HFF-Myc (cell line): Measurements from ENCODE around the gene CNNM1.

Experiments
- DNase-seq: peaks from one replicate; pipeline ENCODE4 v3.0.0-alpha.2; 2011; ENCODE audit warnings: low read depth; ENCODE audit errors: extremely low read depth
- H3K4me3 ChIP-seq: replicated peaks from 2 replicates; pipeline ENCODE4 v1.5.1; 2011; ENCODE audit warnings: low read depth, mild to moderate bottlenecking, control low read depth, low read length
- TF ChIP-seq, protein P1 (sequence below): IDR thresholded peaks from 2 replicates; pipeline ENCODE4 v1.5.1; 2012; ENCODE audit warnings: mild to moderate bottlenecking, low read depth, low read length, control low read depth; ENCODE audit errors: missing control alignments

Gene CNNM1

DNA sequence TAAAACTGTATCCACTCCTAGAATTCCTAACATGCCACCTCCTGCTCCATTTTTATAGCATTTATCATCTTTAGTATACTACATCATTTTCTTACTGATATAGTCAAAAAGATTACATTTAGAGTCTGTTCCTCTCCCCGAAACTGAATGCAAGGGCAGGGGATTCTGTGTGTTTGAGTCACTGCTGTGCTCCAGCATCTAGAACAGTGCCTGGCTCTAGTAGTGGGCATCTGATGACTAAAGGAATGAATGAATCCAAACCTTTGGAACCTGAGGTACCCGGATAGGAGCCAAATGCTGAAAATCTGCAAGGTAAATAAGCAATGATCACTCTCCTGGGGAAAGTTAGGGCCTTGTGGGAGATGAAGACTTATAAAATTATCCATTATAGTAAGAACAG is 82.4 kb downstream of the CNNM1 start:
- no peak for DNase-seq
- H3K4me3 ChIP-seq = no peak overlapping the region
- TF ChIP-seq, protein P1, sequence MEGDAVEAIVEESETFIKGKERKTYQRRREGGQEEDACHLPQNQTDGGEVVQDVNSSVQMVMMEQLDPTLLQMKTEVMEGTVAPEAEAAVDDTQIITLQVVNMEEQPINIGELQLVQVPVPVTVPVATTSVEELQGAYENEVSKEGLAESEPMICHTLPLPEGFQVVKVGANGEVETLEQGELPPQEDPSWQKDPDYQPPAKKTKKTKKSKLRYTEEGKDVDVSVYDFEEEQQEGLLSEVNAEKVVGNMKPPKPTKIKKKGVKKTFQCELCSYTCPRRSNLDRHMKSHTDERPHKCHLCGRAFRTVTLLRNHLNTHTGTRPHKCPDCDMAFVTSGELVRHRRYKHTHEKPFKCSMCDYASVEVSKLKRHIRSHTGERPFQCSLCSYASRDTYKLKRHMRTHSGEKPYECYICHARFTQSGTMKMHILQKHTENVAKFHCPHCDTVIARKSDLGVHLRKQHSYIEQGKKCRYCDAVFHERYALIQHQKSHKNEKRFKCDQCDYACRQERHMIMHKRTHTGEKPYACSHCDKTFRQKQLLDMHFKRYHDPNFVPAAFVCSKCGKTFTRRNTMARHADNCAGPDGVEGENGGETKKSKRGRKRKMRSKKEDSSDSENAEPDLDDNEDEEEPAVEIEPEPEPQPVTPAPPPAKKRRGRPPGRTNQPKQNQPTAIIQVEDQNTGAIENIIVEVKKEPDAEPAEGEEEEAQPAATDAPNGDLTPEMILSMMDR = no peak

DNA sequence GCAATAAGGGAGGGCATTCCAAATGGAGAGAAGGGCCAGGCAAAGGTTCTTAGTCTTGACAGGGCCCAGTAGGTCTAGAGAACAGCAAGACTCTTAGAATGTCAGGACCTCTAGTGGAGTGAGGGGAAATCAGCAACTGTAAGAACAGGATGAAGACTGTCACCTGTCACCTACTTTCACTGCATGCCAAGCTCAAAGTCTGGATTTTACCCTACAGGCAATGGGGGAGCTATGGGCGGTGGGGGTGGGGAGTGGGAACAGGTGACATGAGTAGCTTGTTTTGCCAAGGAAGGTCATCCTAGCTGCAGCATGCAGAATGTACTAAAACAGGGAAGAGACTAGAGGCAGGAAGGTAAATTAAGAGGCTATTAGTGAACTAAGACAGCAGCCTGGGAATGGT is 82.9 kb downstream of the CNNM1 start:
- DNase-seq = no peak
- TF ChIP-seq, protein P1 = no peak
- H3K4me3 ChIP-seq = no peak overlapping the region

DNA sequence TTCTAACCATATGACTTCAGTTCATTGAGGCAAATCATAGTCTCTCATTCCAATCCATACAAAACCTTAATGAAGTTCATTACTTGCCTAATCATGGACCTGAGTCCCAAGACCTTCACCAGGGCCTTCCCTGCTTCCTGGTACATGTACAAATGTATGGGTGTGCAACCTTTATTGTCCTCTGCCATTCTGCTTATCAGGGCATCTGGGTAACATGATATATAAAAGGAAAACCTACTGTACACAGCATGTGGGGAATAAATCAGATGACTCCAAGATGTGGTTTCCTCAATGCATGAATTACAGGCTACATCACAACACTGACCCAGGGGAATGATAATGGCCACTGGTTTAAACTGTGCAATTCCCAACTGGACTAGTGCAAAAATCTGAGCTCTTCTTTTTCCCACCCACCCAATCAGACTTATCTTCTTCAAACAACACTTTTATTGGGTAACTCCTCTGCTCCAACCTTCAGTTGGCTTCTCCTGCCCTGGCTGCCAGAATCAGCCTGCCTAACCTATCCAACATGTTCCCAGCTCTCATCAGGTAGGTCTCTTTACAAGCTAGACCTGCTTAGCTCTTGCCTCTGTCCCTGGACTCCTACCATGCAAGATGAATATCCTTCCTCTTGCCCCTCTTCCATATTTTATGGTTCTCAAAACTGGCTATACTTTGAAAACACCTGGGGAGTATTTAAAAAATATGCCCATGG is 89.9 kb downstream of the CNNM1 start:
- DNase-seq = no peak
- H3K4me3 ChIP-seq = no peak overlapping the region
- TF ChIP-seq, protein P1 = no peak

DNA sequence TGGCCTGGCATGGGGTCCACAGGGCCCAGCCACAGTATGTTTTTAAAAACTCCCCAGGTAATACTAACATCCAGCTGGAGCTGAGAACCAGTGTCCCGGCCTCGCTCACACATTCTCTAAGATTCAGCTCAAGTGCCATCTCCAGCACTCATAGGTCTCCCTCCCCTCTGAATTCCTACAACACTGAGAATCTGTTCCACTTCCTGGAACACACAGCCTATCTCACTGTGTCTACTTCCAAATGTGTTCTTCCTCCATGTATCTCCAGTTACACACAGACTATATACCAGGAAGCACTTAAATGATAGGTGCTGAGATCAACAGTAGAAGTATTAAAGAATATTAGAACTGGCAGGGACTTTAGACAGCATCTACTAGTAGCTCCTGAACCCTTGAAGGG is 90.5 kb downstream of the CNNM1 start:
- no peak overlapping the region for H3K4me3 ChIP-seq
- TF ChIP-seq, protein P1 = no peak
- no peak for DNase-seq

DNA sequence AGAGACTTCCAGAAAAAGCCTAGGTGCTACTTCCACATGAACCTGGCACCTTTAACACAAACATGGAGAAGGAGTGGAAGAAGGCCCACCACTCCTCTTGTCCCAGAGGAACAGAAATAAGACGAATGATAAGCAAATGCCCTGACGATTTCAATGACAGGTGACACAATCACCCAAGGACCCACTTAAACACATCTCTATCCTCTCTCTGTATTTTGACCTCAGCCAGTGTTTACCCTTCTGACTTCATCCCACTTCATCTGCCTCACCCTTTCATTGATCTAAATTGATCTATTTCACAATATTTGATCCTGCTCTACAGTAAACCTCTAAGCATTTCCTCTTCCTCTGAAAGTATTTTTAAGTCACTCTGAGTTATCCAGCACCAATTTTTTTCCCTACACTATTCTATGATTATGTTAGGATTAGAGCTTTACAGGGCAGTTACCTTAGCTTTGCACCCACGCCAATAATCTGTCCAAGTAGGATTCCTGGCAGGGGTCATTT is 92.1 kb downstream of the CNNM1 start:
- TF ChIP-seq, protein P1 = no peak
- DNase-seq = no peak
- H3K4me3 ChIP-seq = no peak overlapping the region

DNA sequence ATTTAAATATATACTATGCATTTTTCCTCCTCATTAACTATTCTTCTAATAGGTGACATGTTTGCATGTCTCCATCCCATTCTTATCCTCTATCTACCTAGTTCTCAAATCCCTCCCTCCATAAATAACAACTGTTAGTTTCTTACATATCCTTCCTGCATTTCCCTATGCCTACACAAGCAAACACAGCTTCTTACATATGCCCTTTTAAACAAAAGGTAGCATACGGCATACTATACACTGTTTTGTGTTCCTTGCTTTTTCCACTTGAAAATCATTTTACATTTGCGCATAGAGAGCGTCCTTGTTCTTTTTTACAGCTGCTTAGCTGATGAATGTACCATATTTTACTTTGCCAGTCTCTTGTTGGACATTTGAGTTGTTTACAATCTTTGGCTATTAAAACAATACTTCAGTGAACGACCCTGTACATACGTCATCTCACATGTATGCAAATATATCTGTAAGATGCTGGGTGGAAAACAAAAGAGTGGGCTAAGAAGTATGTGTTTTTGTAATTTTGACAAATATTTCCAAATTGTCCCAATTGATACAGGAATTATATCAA is 93.5 kb downstream of the CNNM1 start:
- TF ChIP-seq, protein P1 = no peak
- DNase-seq = no peak
- no peak overlapping the region for H3K4me3 ChIP-seq
